ENCODE data around the gene MOXD1. TPM values are rescaled to one million over a fixed set of nuclear protein-coding genes. Genes with fewer than 3 reads are reported as not detected.

The MOXD1 gene
- 100 to 1,000 TPM in 1 of 2 donors, 10 to 100 TPM in 1; 49.5 to 106 TPM for total RNA-seq
- polyA plus RNA-seq (ENCODE audit: insufficient read length in 6 of 6) = 10 to 100 TPM; 40.3 to 75.6 (median 57.1) TPM
- long read RNA-seq, donor 1, transcript MOXD1-202 (12 exons, 3,059 nt) = major isoform, 14 of 49 reads
- long read RNA-seq, donor 1, partial matches to known transcripts = 34 of 49 reads
- long read RNA-seq, donor 1, other reads (novel, unspliced or antisense) = 0 of 49 reads
- long read RNA-seq, donor 2, transcript MOXD1-202 (12 exons, 3,059 nt) = major isoform, 13 of 39 reads
- long read RNA-seq, donor 2, partial matches to known transcripts = 22 of 39 reads
- long read RNA-seq, donor 2, other reads (novel, unspliced or antisense) = 0 of 39 reads
- long read RNA-seq, donor 3, transcript MOXD1-202 (12 exons, 3,059 nt) = major isoform, 16 of 25 reads
- long read RNA-seq, donor 3, partial matches to known transcripts = 8 of 25 reads
- long read RNA-seq, donor 3, other reads (novel, unspliced or antisense) = 0 of 25 reads
- long read RNA-seq, donor 4, transcript MOXD1-202 (12 exons, 3,059 nt) = major isoform, 19 of 51 reads
- long read RNA-seq, donor 4, partial matches to known transcripts = 12 of 51 reads
- long read RNA-seq, donor 4, other reads (novel, unspliced or antisense) = 19 of 51 reads
- long read RNA-seq, donor 5, transcript MOXD1-202 (12 exons, 3,059 nt) = major isoform, 13 of 44 reads
- long read RNA-seq, donor 5, partial matches to known transcripts = 29 of 44 reads
- long read RNA-seq, donor 5, other reads (novel, unspliced or antisense) = 0 of 44 reads
- long read RNA-seq, donor 6, transcript MOXD1-202 (12 exons, 3,059 nt) = major isoform, 16 of 34 reads
- long read RNA-seq, donor 6, partial matches to known transcripts = 12 of 34 reads
- long read RNA-seq, donor 6, other reads (novel, unspliced or antisense) = 0 of 34 reads
- long read RNA-seq, donor 7, partial matches to known transcripts = 5 of 7 reads
- long read RNA-seq, donor 7, other reads (novel, unspliced or antisense) = 0 of 7 reads
- long read RNA-seq, donor 8, transcript MOXD1-202 (12 exons, 3,059 nt) = major isoform, 8 of 16 reads
- long read RNA-seq, donor 8, partial matches to known transcripts = 5 of 16 reads
- long read RNA-seq, donor 8, other reads (novel, unspliced or antisense) = 0 of 16 reads
- long read RNA-seq, donor 9 = 0 reads
- long read RNA-seq, donor 10, transcript MOXD1-202 (12 exons, 3,059 nt) = major isoform, 6 of 11 reads
- long read RNA-seq, donor 10, partial matches to known transcripts = 0 of 11 reads
- long read RNA-seq, donor 10, other reads (novel, unspliced or antisense) = 5 of 11 reads
- long read RNA-seq, donor 11, partial matches to known transcripts = 0 of 1 reads
- long read RNA-seq, donor 11, other reads (novel, unspliced or antisense) = 0 of 1 reads
- long read RNA-seq, donor 12, transcript MOXD1-202 (12 exons, 3,059 nt) = major isoform, 13 of 20 reads
- long read RNA-seq, donor 12, partial matches to known transcripts = 5 of 20 reads
- long read RNA-seq, donor 12, other reads (novel, unspliced or antisense) = 0 of 20 reads

DNA sequence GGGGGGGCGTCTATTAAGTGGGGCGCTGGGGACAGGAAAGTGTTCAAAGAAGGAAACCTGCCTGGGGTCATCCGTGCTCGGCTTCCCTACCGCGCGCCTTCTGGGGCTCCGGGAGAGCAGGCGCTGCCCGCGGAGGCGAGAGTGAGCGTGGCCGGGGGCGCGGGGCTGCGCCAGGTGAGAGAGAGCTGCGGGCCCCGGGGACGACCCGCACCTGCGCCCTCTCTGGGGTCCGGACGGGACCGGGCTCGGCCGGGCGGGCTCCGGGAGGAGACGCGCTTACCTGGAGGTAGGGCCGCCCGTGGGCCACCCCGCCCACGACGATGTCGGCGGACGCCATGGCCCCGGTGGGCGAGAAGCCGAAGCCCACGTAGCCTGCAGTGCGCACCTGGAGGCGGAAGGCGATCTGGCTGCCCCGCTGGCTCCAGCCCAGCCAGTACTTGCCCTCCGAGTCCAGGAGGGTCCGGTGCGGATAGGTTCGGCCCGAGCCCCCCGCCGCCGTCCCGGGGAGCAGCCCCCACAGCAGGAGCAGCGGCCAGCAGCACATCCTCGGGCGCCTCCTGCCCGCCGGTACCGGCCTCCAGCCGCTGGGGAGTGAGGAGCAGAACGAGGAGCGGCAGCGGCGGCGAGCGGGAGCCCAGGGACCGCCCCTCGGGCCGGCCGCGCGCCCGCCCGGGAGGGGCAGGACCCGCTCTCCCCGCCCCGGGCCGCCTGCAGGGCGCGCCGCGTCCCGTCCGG lies at the start of gene MOXD1:
TSS of gene MOXD1 (minus strand) at position 593 of the 735 bp plus-strand sequence. CDS start at position 544, 49 bp downstream.
- ATAC-seq (peak; percentile 96), DNase-seq (peak in 3 of 4 donors; percentile 47 to 81 (median 74))
- no peaks in the 10 kb centered on the region for H3K36me3 ChIP-seq
- intact Hi-C loops (cut with DNase I) = no loop called here
- H3K27ac ChIP-seq = peak within 1 kb of the TSS; percentile 7 to 82
- no peaks in the 10 kb centered on the region for H3K9me3 ChIP-seq
- H3K27me3 ChIP-seq = peaks cover 24 to 70% of the 10 kb centered on the region in 2 donors
- H3K4me3 ChIP-seq = peak within 1 kb of the TSS; percentile 51 to 67
- TF ChIP-seq, protein P1, sequence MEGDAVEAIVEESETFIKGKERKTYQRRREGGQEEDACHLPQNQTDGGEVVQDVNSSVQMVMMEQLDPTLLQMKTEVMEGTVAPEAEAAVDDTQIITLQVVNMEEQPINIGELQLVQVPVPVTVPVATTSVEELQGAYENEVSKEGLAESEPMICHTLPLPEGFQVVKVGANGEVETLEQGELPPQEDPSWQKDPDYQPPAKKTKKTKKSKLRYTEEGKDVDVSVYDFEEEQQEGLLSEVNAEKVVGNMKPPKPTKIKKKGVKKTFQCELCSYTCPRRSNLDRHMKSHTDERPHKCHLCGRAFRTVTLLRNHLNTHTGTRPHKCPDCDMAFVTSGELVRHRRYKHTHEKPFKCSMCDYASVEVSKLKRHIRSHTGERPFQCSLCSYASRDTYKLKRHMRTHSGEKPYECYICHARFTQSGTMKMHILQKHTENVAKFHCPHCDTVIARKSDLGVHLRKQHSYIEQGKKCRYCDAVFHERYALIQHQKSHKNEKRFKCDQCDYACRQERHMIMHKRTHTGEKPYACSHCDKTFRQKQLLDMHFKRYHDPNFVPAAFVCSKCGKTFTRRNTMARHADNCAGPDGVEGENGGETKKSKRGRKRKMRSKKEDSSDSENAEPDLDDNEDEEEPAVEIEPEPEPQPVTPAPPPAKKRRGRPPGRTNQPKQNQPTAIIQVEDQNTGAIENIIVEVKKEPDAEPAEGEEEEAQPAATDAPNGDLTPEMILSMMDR (IDR thresholded peaks at IDR 0.05) = no peak
- H3K4me1 ChIP-seq = peaks cover 0 to 6% of the 10 kb centered on the region in 2 donors

DNA sequence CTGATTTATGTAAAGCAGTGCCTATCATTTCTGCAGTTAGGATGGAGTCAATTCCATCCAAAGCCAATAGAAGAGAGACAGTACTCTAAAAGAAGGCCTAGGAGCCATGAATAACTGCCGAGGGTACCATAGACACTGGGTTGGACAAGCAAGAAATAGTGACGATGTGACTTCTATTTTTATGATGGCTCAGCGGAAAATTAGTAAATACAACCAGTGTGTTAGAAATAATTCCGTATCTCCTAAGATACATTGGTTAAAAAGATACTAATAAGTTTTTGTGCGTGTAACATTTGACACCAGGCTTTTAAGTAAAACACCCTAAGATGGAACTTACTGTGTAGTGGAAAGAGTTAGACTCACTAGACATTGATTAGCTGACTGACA lies 45.6 kb upstream of the MOXD1 start:
- no peaks in the 10 kb centered on the region for H3K27me3 ChIP-seq
- no peak overlapping the region for H3K27ac ChIP-seq
- no peak for DNase-seq
- no peak for ATAC-seq
- H3K4me3 ChIP-seq = no peak overlapping the region
- no peaks in the 10 kb centered on the region for H3K4me1 ChIP-seq
- peaks cover 0 to 15% of the 10 kb centered on the region in 2 donors for H3K9me3 ChIP-seq
- intact Hi-C loops (cut with DNase I) = no loop called here
- H3K36me3 ChIP-seq = peaks cover 0 to 30% of the 10 kb centered on the region in 2 donors
- TF ChIP-seq, protein P1 (IDR thresholded peaks at IDR 0.05) = no peak

- DNase-seq = no peak
- H3K9me3 ChIP-seq = peaks cover 0 to 20% of the 10 kb centered on the region in 2 donors
- peaks cover 0 to 30% of the 10 kb centered on the region in 2 donors for H3K36me3 ChIP-seq
- H3K27me3 ChIP-seq = no peaks in the 10 kb centered on the region
- intact Hi-C loops (cut with DNase I) = no loop called here
- no peak for ATAC-seq
- H3K27ac ChIP-seq = no peak overlapping the region
- no peak overlapping the region for H3K4me3 ChIP-seq
- TF ChIP-seq, protein P1 (IDR thresholded peaks at IDR 0.05) = no peak
- H3K4me1 ChIP-seq = no peaks in the 10 kb centered on the region
Observed at GRCh38 chr6:132446141-132446854, 45.0 kb upstream of the MOXD1 start.
